Pancreas (tissue), 10 donors: ENCODE measurements around the gene BRIX1. TPM values are rescaled to one million over a fixed set of nuclear protein-coding genes. Genes with fewer than 3 reads are reported as not detected.

Experiments used
- ATAC-seq, 4 donors: fragments of 200-7000 bp; cut with Tn5 transposase; one replicate each; pipeline versions ENCODE4 v1.8.0 to v1.9.1; 2020; ENCODE audit warnings: mild to moderate bottlenecking in 4 of 4, moderate library complexity in 4 of 4
- DNase-seq, 6 donors: peaks; one replicate each; pipeline ENCODE4 v3.0.0-alpha.2; 2020
- FAIRE-seq: peaks from 2 replicates; lab custom pipeline; 2012; peaks lifted over from hg19 to GRCh38; lab: Jason Lieb, UNC
- H3K27ac ChIP-seq, 4 donors: fragments of 200-600 bp; sonication (generic); 1 replicate in 3 of 4; 2 replicates in 1 of 4; pipeline versions ENCODE4 v1.5.0 to v1.8.0; 2020
- H3K27me3 ChIP-seq, 4 donors: fragments of 200-600 bp; one replicate each; pipeline ENCODE4 v1.8.0; 2021
- H3K36me3 ChIP-seq, 3 donors: fragments of 200-600 bp; sonication (generic) in 1 of 3; one replicate each; pipeline versions ENCODE4 v1.5.0 to v1.8.0; 2020 to 2021
- H3K4me1 ChIP-seq, 3 donors: fragments of 200-600 bp; one replicate each; pipeline ENCODE4 v1.8.0; 2021
- H3K4me3 ChIP-seq, 4 donors: fragments of 200-600 bp; sonication (generic) in 2 of 4; one replicate each; pipeline versions ENCODE4 v1.5.0 to v1.8.0; 2020 to 2021
- H3K9me3 ChIP-seq, 4 donors: fragments of 200-600 bp; one replicate each; pipeline ENCODE4 v1.8.0; 2021
- WGBS, 2 donors: extraction: QIAGEN DNeasy Blood & Tissue Kit; methylation state at CpG; one replicate each; pipeline ENCODE4 v1.1.7; 2013; 5-methylcytosine and 5-hydroxymethylcytosine counted together
- intact Hi-C, 3 donors: fragments of 100-400 bp; cut with DNase I; formaldehyde crosslinking; loops; one replicate each; pipeline versions ENCODE4 v1.11.1 to v1.14.2; 2022
- polyA plus RNA-seq, 2 donors: library from polyadenylated mRNA; stranded (reverse); fragments of 200-250 nt; gene quantifications; one replicate each; pipeline ENCODE4 v1.2.3, GENCODE V29; 2013
- total RNA-seq, 6 donors: library from RNA; stranded (reverse); fragmentation: NEBNext Ultra II Directional in 4 of 6; extraction: Animal tissue kit (Norgen Biotek cat#: 25700) in 4 of 6; gene quantifications; one replicate each; pipeline versions ENCODE4 v1.2.1 to v1.2.4, GENCODE V29; 2021 to 2023
- TF ChIP-seq, protein P1 (sequence below), 4 donors: fragments of 200-600 bp; sonication (generic) in 3 of 4; IDR thresholded peaks; one replicate each; pipeline versions ENCODE4 v1.5.0 to v1.8.0; 2021; ENCODE audit warnings: antibody characterized with exemption in 4 of 4
- donor health status: healthy with polysubstance abuse.
- donor health status: DM: no; HTN: no; CAD: no; lungs with moderate emphysema.
- donor health status: DM: no; HTN: no; CAD: no.
- donor health status: control.
- donor health status: control.
- donor health status: Bipolar disorder and iron deficiency.
- donor health status: DM: yes; HTN: yes; CAD: no.
- donor health status: DM: no; HTN: no; CAD: no.
- donor health status: DM: no; HTN: no; CAD: no.
- donor health status: DM: yes; HTN: yes; CAD: no.

BRIX1 gene
- total and polyA plus RNA-seq, 8 donors = 4.3 to 15.9 (median 9.0) TPM

DNA sequence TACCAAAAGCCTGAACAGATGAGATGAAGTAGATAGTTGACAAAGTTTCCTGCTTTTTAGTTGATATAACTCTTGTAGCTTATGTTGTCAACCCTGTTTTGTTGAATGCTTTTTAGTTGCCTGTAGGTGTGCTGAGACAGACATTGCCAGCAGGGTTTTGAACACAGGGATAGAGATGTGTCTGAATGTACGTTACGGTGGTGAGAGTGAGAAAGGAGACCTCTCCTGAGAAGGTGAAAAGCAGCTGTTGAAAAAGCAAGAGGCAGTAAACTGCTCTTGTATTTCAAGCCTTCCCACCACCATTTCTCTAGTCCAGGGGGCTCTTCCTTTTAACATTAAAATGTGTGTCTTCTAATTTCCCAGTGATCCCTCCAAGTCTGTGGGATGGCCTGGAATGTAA, 28.5 kb downstream of the BRIX1 start:
- FAIRE-seq (no peak), DNase-seq (no peak), ATAC-seq (no peak)
- 96 to 98% methylated on average over 2 of the region's 2 CpGs for WGBS, 2 donors
- Histone ChIP-seq H3K27ac (no peak overlapping the region), H3K4me3 (no peak overlapping the region), H3K27me3 (no peaks in the 10 kb centered on the region), H3K4me1 (no peaks in the 10 kb centered on the region), H3K36me3 (peaks cover 0 to 42% (median 9%) of the 10 kb centered on the region in 3 donors), H3K9me3 (no peaks in the 10 kb centered on the region)
- TF ChIP-seq, protein P1, sequence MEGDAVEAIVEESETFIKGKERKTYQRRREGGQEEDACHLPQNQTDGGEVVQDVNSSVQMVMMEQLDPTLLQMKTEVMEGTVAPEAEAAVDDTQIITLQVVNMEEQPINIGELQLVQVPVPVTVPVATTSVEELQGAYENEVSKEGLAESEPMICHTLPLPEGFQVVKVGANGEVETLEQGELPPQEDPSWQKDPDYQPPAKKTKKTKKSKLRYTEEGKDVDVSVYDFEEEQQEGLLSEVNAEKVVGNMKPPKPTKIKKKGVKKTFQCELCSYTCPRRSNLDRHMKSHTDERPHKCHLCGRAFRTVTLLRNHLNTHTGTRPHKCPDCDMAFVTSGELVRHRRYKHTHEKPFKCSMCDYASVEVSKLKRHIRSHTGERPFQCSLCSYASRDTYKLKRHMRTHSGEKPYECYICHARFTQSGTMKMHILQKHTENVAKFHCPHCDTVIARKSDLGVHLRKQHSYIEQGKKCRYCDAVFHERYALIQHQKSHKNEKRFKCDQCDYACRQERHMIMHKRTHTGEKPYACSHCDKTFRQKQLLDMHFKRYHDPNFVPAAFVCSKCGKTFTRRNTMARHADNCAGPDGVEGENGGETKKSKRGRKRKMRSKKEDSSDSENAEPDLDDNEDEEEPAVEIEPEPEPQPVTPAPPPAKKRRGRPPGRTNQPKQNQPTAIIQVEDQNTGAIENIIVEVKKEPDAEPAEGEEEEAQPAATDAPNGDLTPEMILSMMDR (IDR thresholded peaks at IDR 0.05) = no peak
- intact Hi-C loops = no loop called here

DNA sequence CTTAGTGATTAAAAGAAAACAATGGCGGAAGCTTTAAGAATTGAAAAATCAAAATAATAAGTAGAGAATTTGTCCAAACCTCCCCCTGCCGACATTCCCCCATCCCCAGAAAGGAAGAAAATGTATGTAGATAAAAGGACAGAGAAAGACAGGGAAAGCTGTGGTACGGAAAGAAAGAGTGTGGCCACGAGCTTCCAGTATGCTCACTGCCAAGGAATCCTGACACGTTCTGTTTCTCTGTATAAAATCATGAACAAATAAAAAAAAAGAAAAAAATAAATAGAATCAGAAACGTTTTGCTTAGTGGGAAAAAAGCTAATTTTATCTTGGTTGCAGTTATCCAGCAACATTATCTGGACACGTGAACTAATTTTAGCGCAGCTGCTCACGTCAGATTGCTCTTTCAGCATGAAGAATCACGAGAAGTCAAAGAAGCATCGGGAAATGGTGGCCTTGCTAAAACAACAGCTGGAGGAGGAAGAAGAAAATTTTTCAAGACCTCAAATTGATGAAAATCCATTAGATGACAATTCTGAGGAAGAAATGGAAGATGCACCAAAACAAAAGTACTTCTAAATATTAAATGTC, 29.0 kb downstream of the BRIX1 start:
- Histone ChIP-seq H3K27me3 (no peaks in the 10 kb centered on the region), H3K36me3 (peaks cover 0 to 42% (median 9%) of the 10 kb centered on the region in 3 donors), H3K4me3 (no peak overlapping the region), H3K27ac (no peak overlapping the region), H3K4me1 (no peaks in the 10 kb centered on the region), H3K9me3 (no peaks in the 10 kb centered on the region)
- TF ChIP-seq, protein P1 (IDR thresholded peaks at IDR 0.05) = no peak
- WGBS, 2 donors = 82 to 89% methylated on average over 11 of the region's 11 CpGs
- FAIRE-seq = no peak
- ATAC-seq = no peak
- intact Hi-C loops = no loop called here
- DNase-seq = no peak

DNA sequence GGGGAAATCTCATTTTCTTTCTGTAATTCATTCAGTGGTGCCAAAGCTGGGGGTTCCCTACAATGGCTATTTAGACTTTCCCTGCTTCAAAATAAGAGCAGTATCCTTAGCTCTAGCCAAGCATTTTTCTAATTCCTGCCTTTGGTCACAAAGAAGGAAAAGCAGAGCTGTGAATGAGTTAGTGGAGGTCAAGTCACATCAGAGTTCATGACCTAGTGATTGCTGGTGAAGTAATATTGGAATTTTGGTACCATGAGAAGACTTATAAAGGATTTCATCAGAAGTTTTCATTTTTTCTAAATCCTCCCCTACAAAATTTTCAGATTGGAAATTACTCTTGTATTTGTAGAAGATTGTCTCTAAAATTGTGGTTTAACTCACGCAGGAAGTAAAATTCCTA, 41.8 kb downstream of the BRIX1 start:
- Histone ChIP-seq H3K36me3 (peaks cover 0 to 19% (median 0%) of the 10 kb centered on the region in 3 donors), H3K4me1 (no peaks in the 10 kb centered on the region), H3K9me3 (no peaks in the 10 kb centered on the region), H3K27ac (no peak overlapping the region), H3K4me3 (no peak overlapping the region), H3K27me3 (no peaks in the 10 kb centered on the region)
- DNase-seq = no peak
- intact Hi-C loops = no loop called here
- 96 to 97% methylated on average over 1 of the region's 1 CpG for WGBS, 2 donors
- TF ChIP-seq, protein P1 (IDR thresholded peaks at IDR 0.05) = no peak
- no peak for FAIRE-seq
- no peak for ATAC-seq

DNA sequence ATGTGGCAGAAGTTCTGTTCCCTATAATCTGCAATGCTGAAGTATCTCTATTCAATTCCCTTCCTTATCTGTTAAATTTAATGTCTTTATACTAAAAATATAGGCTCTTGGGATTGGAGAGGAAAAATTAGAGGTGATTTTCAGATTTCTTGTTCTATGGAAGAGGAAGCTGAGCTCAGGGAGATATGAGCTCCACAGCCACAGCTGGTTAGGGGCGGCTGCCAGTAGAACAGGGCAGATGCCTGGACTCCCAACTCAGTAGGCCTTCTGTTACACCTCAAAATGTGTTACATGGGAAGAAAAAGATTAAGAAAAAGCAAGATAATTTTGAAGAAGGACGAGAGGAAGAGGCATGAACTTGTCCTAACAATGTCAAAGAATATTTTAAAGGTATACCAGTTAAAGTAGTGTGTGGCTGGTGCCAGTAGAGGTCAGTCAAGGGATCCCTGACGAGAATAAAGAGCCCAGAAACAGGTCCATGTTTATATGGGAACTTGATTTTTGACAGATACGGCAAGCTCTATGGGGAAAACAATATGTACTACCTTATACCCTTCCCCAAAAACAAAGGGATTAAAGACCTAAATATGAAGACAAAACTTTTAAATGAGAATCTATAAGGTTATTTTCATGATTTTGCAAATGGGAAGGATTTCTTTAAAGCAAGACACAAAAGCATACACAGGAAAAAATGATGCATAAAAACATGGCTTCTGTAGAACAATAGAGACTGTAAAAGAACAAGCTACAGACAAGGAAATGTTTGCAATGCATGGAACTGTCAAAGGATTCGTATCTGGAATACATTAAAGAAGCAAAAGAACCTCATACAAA, 42.6 kb downstream of the BRIX1 start:
- H3K4me1 ChIP-seq = no peaks in the 10 kb centered on the region
- WGBS, 2 donors = 53 to 57% methylated on average over 5 of the region's 5 CpGs
- H3K9me3 ChIP-seq = no peaks in the 10 kb centered on the region
- no peak overlapping the region for H3K27ac ChIP-seq
- TF ChIP-seq, protein P1 (IDR thresholded peaks at IDR 0.05) = peak in 2 of 4 donors; percentile 23 to 26
- peaks cover 0 to 14% (median 0%) of the 10 kb centered on the region in 3 donors for H3K36me3 ChIP-seq
- FAIRE-seq = no peak
- intact Hi-C loops = no loop called here
- peak in 3 of 4 donors; percentile 62 to 79 (median 67) for ATAC-seq
- no peak overlapping the region for H3K4me3 ChIP-seq
- no peaks in the 10 kb centered on the region for H3K27me3 ChIP-seq
- peak in 1 of 6 donors; percentile 16 for DNase-seq
